Endothelial cell of umbilical vein (primary cell): Measurements from ENCODE around the gene SVIL. TPM values are rescaled to one million over a fixed set of nuclear protein-coding genes. Genes with fewer than 3 reads are reported as not detected.

ENCODE experiments used
- BruUV-seq: library from RNA; stranded (reverse); fragments of 400-500 nt; replicated peaks from 2 replicates; lab custom pipeline; 2021; lab: Mats Ljungman, UMichigan
- CTCF ChIA-PET: fragments of 300-600, 350-600 bp; sonication (Branson Sonifier 250); formaldehyde crosslinking; loops from one replicate; lab custom pipeline; 2021; ENCODE audit warnings: antibody characterized with exemption, inconsistent platforms; lab: Charles Lee
- POLR2A ChIA-PET: fragments of 300-600, 350-600 bp; sonication (Branson Sonifier 250); formaldehyde crosslinking; loops from one replicate; lab custom pipeline; 2021; ENCODE audit warnings: antibody characterized with exemption, inconsistent platforms; lab: Charles Lee
- DNase-seq: peaks from one replicate; pipeline ENCODE4 v3.0.0-alpha.2; 2011; ENCODE audit warnings: low read depth, low spot score
- FAIRE-seq: peaks from 2 replicates; lab custom pipeline; 2011; peaks lifted over from hg19 to GRCh38; lab: Jason Lieb, UNC
- H2AFZ ChIP-seq: 2 replicates; pipeline ENCODE4 v1.6.0; 2012; ENCODE audit warnings: low read depth, low read length, control low read depth, inconsistent platforms
- H3K27ac ChIP-seq: 2 replicates; pipeline ENCODE4 v1.5.1; 2011; ENCODE audit warnings: low read depth, mild to moderate bottlenecking, control low read depth, low read length, moderate library complexity; ENCODE audit not compliant: insufficient read depth
- H3K27me3 ChIP-seq, 2 experiments: 2 replicates each; pipeline versions ENCODE4 v1.6.0 to v1.6.1; 2011; ENCODE audit warnings: low read length in 2 of 2, mixed read lengths in 1 of 2; ENCODE audit not compliant: control insufficient read depth in 2 of 2, insufficient read depth in 2 of 2
- H3K36me3 ChIP-seq, 2 experiments: 2 replicates in 1 of 2; 3 replicates in 1 of 2; pipeline ENCODE4 v1.5.1; 2011; ENCODE audit warnings: low read length in 2 of 2, mild to moderate bottlenecking in 1 of 2, moderate library complexity in 1 of 2; ENCODE audit not compliant: control insufficient read depth in 2 of 2, insufficient read depth in 2 of 2; ENCODE audit errors: extremely low read depth in 1 of 2
- H3K4me1 ChIP-seq: 3 replicates; pipeline ENCODE4 v1.5.1; 2011; ENCODE audit warnings: mild to moderate bottlenecking, low read length; ENCODE audit not compliant: control insufficient read depth, insufficient read depth; ENCODE audit errors: extremely low read depth
- H3K4me2 ChIP-seq: 2 replicates; pipeline ENCODE4 v1.6.1; 2011; ENCODE audit warnings: low read length, control low read depth, mixed read lengths; ENCODE audit not compliant: insufficient read depth
- H3K4me3 ChIP-seq, 3 experiments: fragments of 200-600 bp in 1 of 3; sonication (generic), shearing (Covaris generic) in 1 of 3; replicated peaks in 1 of 3; 2 replicates each; pipeline ENCODE4 v1.5.1; 2011 to 2016; ENCODE audit warnings: control low read depth in 3 of 3, low read length in 3 of 3, mild to moderate bottlenecking in 2 of 3, inconsistent platforms in 1 of 3, low read depth in 1 of 3, moderate library complexity in 1 of 3; ENCODE audit not compliant: insufficient read depth in 1 of 3
- H3K79me2 ChIP-seq: 2 replicates; pipeline ENCODE4 v1.6.0; 2012; ENCODE audit warnings: low read length, inconsistent platforms; ENCODE audit not compliant: control insufficient read depth, insufficient read depth
- H3K9ac ChIP-seq: replicated peaks from 2 replicates; pipeline ENCODE3; 2011; ENCODE audit warnings: low read length, control low read depth; ENCODE audit not compliant: insufficient read depth; ENCODE audit errors: extremely low read depth
- H3K9me1 ChIP-seq: replicated peaks from 3 replicates; pipeline ENCODE4 v1.6.0; 2011; ENCODE audit warnings: mild to moderate bottlenecking, low read length; ENCODE audit not compliant: control insufficient read depth, insufficient read depth; ENCODE audit errors: extremely low read depth
- H3K9me3 ChIP-seq: replicated peaks from 2 replicates; pipeline ENCODE4 v1.5.1; 2012; ENCODE audit warnings: low read length, inconsistent platforms; ENCODE audit not compliant: control insufficient read depth, insufficient read depth
- H4K20me1 ChIP-seq: replicated peaks from 2 replicates; pipeline ENCODE3; 2011; ENCODE audit warnings: mild to moderate bottlenecking, low read length; ENCODE audit not compliant: control insufficient read depth, insufficient read depth; ENCODE audit errors: extremely low read depth
- CTCF ChIP-seq, 2 donors: IDR thresholded peaks; 1 replicate in 1 of 2; 2 replicates in 1 of 2; pipeline ENCODE4 v1.5.1; 2011; ENCODE audit warnings: low read length in 2 of 2, mild to moderate bottlenecking in 2 of 2, moderate library complexity in 2 of 2, control low read depth in 1 of 2, inconsistent platforms in 1 of 2, low read depth in 1 of 2; ENCODE audit not compliant: insufficient read depth in 1 of 2; ENCODE audit errors: extremely low read depth in 1 of 2
- EZH2 ChIP-seq: IDR thresholded peaks from 2 replicates; pipeline ENCODE4 v1.6.1; 2012; ENCODE audit warnings: borderline replicate concordance, low read depth, mild to moderate bottlenecking, moderate library complexity, low read length, inconsistent platforms; ENCODE audit not compliant: severe bottlenecking
- FOS ChIP-seq: IDR thresholded peaks from 2 replicates; pipeline ENCODE4 v1.6.1; 2011; ENCODE audit warnings: mild to moderate bottlenecking, low read length, moderate library complexity, borderline replicate concordance; ENCODE audit not compliant: insufficient read depth
- GATA2 ChIP-seq: IDR thresholded peaks from 2 replicates; pipeline ENCODE4 v1.7.0; 2011; ENCODE audit warnings: low read depth, mild to moderate bottlenecking, moderate library complexity, mixed read lengths, low read length; ENCODE audit not compliant: insufficient read length, insufficient read depth
- JUN ChIP-seq: IDR thresholded peaks from 2 replicates; pipeline ENCODE4 v1.6.1; 2011; ENCODE audit warnings: borderline replicate concordance, low read depth; ENCODE audit not compliant: insufficient read length, insufficient read depth
- MAX ChIP-seq: IDR thresholded peaks from 2 replicates; pipeline ENCODE4 v1.6.1; 2011; ENCODE audit not compliant: insufficient read depth, insufficient read length
- MYC ChIP-seq: IDR thresholded peaks from one replicate; pipeline ENCODE4 v1.6.1; 2011; ENCODE audit warnings: mild to moderate bottlenecking, low read depth, low read length
- POLR2A ChIP-seq: IDR thresholded peaks from 2 replicates; pipeline ENCODE4 v1.6.1; 2012; ENCODE audit warnings: low read depth, mild to moderate bottlenecking, control low read depth, low read length
- POLR2AphosphoS5 ChIP-seq: IDR thresholded peaks from 2 replicates; pipeline ENCODE4 v1.6.1; 2012; ENCODE audit warnings: low read depth, mild to moderate bottlenecking, control low read depth, low read length, moderate library complexity; ENCODE audit not compliant: insufficient read depth
- dilution Hi-C: fragments of 300-500 bp; cut with MboI; formaldehyde crosslinking; loops from one replicate; pipeline ENCODE4 v1.15.0; 2019; ENCODE audit warnings: low sequenced_read_pairs; ENCODE audit not compliant: extremely low pct_ligation_motif_present
- intact Hi-C: fragments of 100-400 bp; cut with micrococcal nuclease; formaldehyde crosslinking; loops from one replicate; pipeline ENCODE4 v1.10.0; 2022
- polyA plus RNA-seq, 4 experiments: library from polyadenylated mRNA; depleted of rRNA in 3 of 4; stranded (reverse) in 3 of 4; unstranded in 1 of 4; fragments of >200 nt; gene quantifications; 2 replicates each; pipeline versions ENCODE4 v1.2.1 to v1.2.3, GENCODE V29; 2011 to 2012; ENCODE audit warnings: missing spikeins in 1 of 4
- total RNA-seq: library from RNA; stranded (reverse); gene quantifications from 2 replicates; pipeline ENCODE4 v1.2.3, GENCODE V29; 2021

SVIL gene
- total and polyA plus RNA-seq, 2 donors (not counting 3 experiments of a cell fraction or from before 2014, with no cell fraction given) = 22.6 to 70.7 TPM

- Histone ChIP-seq H3K9ac (no peak overlapping the region), H3K9me3 (no peaks in the 10 kb centered on the region), H3K4me2 (no peak overlapping the region), H3K27me3 (no peaks in the 10 kb centered on the region), H3K27ac (no peak overlapping the region), H3K9me1 (no peaks in the 10 kb centered on the region), H4K20me1 (no peaks in the 10 kb centered on the region), H3K36me3 (peaks cover 0 to 5% of the 10 kb centered on the region in 2 experiments), H3K79me2 (no peaks in the 10 kb centered on the region), H3K4me1 (no peaks in the 10 kb centered on the region), H2AFZ (no peak overlapping the region), H3K4me3 (no peak overlapping the region)
- no peak for TF ChIP-seq MAX
- TF ChIP-seq CTCF (IDR thresholded peaks at IDR 0.05; ENCODE audit: extremely low read depth in 1 of 2, insufficient read depth in 1 of 2, low read depth in 1 of 2, low read length in 2 of 2) = no peak
- no peak for TF ChIP-seq EZH2
- TF ChIP-seq MYC = no peak
- TF ChIP-seq JUN = no peak
- TF ChIP-seq POLR2A = no peak
- no peak for TF ChIP-seq POLR2AphosphoS5
- no peak for TF ChIP-seq GATA2
- no peak for TF ChIP-seq FOS
- FAIRE-seq = no peak
- intact Hi-C loops (loop anchor here (5.0 kb wide), 1 partner anchor 40 kb away; no protein-coding TSS in a partner anchor), dilution Hi-C loops (no loop called here)
- no TSS peak for BruUV-seq
- CTCF ChIA-PET = interaction anchor here (1.4 kb wide), 1 partner anchor 31 kb away, joined by 4 read pairs; no protein-coding TSS in a partner anchor
- POLR2A ChIA-PET = no interaction called here
- no peak for DNase-seq
These were observed 37.9 kb downstream of the SVIL start for GRCh38 chr10:29596826-29597225.
